IMR-90 (cell line): ENCODE data around the gene GRID1. TPM values are rescaled to one million over a fixed set of nuclear protein-coding genes. Genes with fewer than 3 reads are reported as not detected.

ENCODE experiments used
- ATAC-seq: fragments of 200-7000 bp; cut with Tn5 transposase; 2 replicates; pipeline ENCODE4 v1.9.1; 2020; ENCODE audit warnings: low read depth, mild to moderate bottlenecking, moderate library complexity
- BruUV-seq: library from RNA; stranded (reverse); fragments of 400-500 nt; replicated peaks from 2 replicates; lab custom pipeline; 2021; lab: Mats Ljungman, UMichigan
- CTCF ChIA-PET: fragments of 300-600 bp; formaldehyde crosslinking; extraction: SDS; loops from one replicate; lab custom pipeline; 2021; ENCODE audit warnings: antibody characterized with exemption; lab: Yijun Ruan, JAX
- POLR2A ChIA-PET: fragments of 300-600 bp; sonication (Branson Sonifier 250); formaldehyde crosslinking; loops from one replicate; lab custom pipeline; 2022; ENCODE audit warnings: antibody characterized with exemption; ENCODE audit not compliant: unreplicated experiment; lab: Charles Lee
- DNase-seq: peaks from one replicate; pipeline ENCODE4 v3.0.0; 2013
- H2AFZ ChIP-seq: replicated peaks from 2 replicates; pipeline ENCODE3; 2013; ENCODE audit warnings: low read length, mild to moderate bottlenecking; ENCODE audit not compliant: poor library complexity
- H2AK5ac ChIP-seq: 2 replicates; pipeline ENCODE4 v1.6.1; 2013; ENCODE audit warnings: low read depth, low read length, inconsistent platforms
- H2AK9ac ChIP-seq: replicated peaks from 2 replicates; pipeline ENCODE3; 2013; ENCODE audit warnings: mild to moderate bottlenecking, low read depth, low read length, moderate library complexity; ENCODE audit not compliant: poor library complexity
- H2BK120ac ChIP-seq: 2 replicates; pipeline ENCODE4 v1.6.1; 2013; ENCODE audit warnings: low read depth, low read length, inconsistent platforms
- H2BK15ac ChIP-seq: 3 replicates; pipeline ENCODE4 v1.6.1; 2013; ENCODE audit warnings: low read depth, low read length, inconsistent platforms
- H2BK20ac ChIP-seq: 2 replicates; pipeline ENCODE4 v1.6.1; 2013; ENCODE audit warnings: low read depth, mild to moderate bottlenecking, inconsistent platforms, low read length, moderate library complexity
- H2BK5ac ChIP-seq: 2 replicates; pipeline ENCODE4 v1.6.1; 2013; ENCODE audit warnings: mild to moderate bottlenecking, low read depth, low read length, inconsistent platforms; ENCODE audit not compliant: poor library complexity, severe bottlenecking
- H3K14ac ChIP-seq: replicated peaks from 2 replicates; pipeline ENCODE4 v1.6.1; 2013; ENCODE audit warnings: low read depth, low read length, inconsistent platforms
- H3K18ac ChIP-seq: 2 replicates; pipeline ENCODE4 v1.6.1; 2013; ENCODE audit warnings: low read depth, low read length, control low read depth
- H3K23ac ChIP-seq: 2 replicates; pipeline ENCODE4 v1.6.1; 2013; ENCODE audit warnings: low read depth, low read length, inconsistent platforms
- H3K27ac ChIP-seq: 2 replicates; pipeline ENCODE4 v1.5.1; 2013; ENCODE audit warnings: mild to moderate bottlenecking, control low read depth, low read length; ENCODE audit not compliant: insufficient read depth
- H3K27me3 ChIP-seq: 2 replicates; pipeline ENCODE4 v1.6.1; 2013; ENCODE audit warnings: low read length; ENCODE audit not compliant: control insufficient read depth, insufficient read depth
- H3K36me3 ChIP-seq: 2 replicates; pipeline ENCODE4 v1.6.1; 2013; ENCODE audit warnings: low read length, mixed read lengths; ENCODE audit not compliant: control insufficient read depth, insufficient read depth
- H3K4ac ChIP-seq: 2 replicates; pipeline ENCODE4 v1.6.1; 2013; ENCODE audit warnings: low read depth, low read length, inconsistent platforms
- H3K4me1 ChIP-seq: 2 replicates; pipeline ENCODE4 v1.6.1; 2013; ENCODE audit warnings: low read length, mixed read lengths; ENCODE audit not compliant: control insufficient read depth, insufficient read depth
- H3K4me2 ChIP-seq: 2 replicates; pipeline ENCODE4 v1.6.1; 2013; ENCODE audit warnings: low read depth, mild to moderate bottlenecking, control low read depth, low read length, moderate library complexity
- H3K4me3 ChIP-seq: 2 replicates; pipeline ENCODE4 v1.5.1; 2013; ENCODE audit warnings: low read depth, mild to moderate bottlenecking, control low read depth, low read length, moderate library complexity; ENCODE audit not compliant: insufficient read depth
- H3K56ac ChIP-seq: 2 replicates; pipeline ENCODE4 v1.6.1; 2013; ENCODE audit warnings: low read length, inconsistent platforms; ENCODE audit not compliant: insufficient read depth; ENCODE audit errors: extremely low read depth
- H3K79me1 ChIP-seq, 2 experiments: 2 replicates each; pipeline ENCODE4 v1.6.1; 2013; ENCODE audit warnings: low read length in 2 of 2, inconsistent platforms in 1 of 2, low read depth in 1 of 2
- H3K9ac ChIP-seq: 2 replicates; pipeline ENCODE4 v1.6.1; 2013; ENCODE audit warnings: low read depth, low read length, control low read depth
- H3K9me1 ChIP-seq: 2 replicates; pipeline ENCODE4 v1.6.1; 2013; ENCODE audit warnings: low read length, inconsistent platforms; ENCODE audit not compliant: insufficient read depth
- H3K9me3 ChIP-seq: 2 replicates; pipeline ENCODE4 v1.6.1; 2013; ENCODE audit warnings: low read length; ENCODE audit not compliant: control insufficient read depth, insufficient read depth
- H4K20me1 ChIP-seq: 2 replicates; pipeline ENCODE4 v1.6.1; 2013; ENCODE audit warnings: low read length, inconsistent platforms; ENCODE audit not compliant: insufficient read depth
- H4K5ac ChIP-seq: 2 replicates; pipeline ENCODE4 v1.6.1; 2013; ENCODE audit warnings: mild to moderate bottlenecking, low read depth, low read length, control low read depth
- H4K8ac ChIP-seq, 2 experiments: 2 replicates each; pipeline ENCODE4 v1.6.1; 2013; ENCODE audit warnings: low read depth in 2 of 2, low read length in 2 of 2, control low read depth in 1 of 2, inconsistent platforms in 1 of 2
- H4K91ac ChIP-seq: 2 replicates; pipeline ENCODE4 v1.6.1; 2013; ENCODE audit warnings: low read depth, low read length, inconsistent platforms; ENCODE audit not compliant: insufficient read depth
- BHLHE40 ChIP-seq: fragments of 150-350 bp; IDR thresholded peaks from 2 replicates; pipeline ENCODE4 v1.6.1; 2016; ENCODE audit warnings: mild to moderate bottlenecking, low read depth, low read length
- CEBPB ChIP-seq: IDR thresholded peaks from 2 replicates; pipeline ENCODE4 v1.6.1; 2012; ENCODE audit warnings: low read depth, low read length, improper control_type of control experiment
- CHD1 ChIP-seq: IDR thresholded peaks from 2 replicates; pipeline ENCODE4 v1.6.1; 2012; ENCODE audit warnings: low read depth, low read length, improper control_type of control experiment
- CTCF ChIP-seq: conservative IDR thresholded peaks from 2 replicates; pipeline ENCODE4 v1.5.1; 2012; ENCODE audit warnings: mild to moderate bottlenecking, low read depth, low read length, improper control_type of control experiment
- MAFK ChIP-seq: IDR thresholded peaks from 2 replicates; pipeline ENCODE4 v1.6.1; 2012; ENCODE audit warnings: low read depth, low read length, improper control_type of control experiment
- MXI1 ChIP-seq: IDR thresholded peaks from 2 replicates; pipeline ENCODE4 v1.6.1; 2012; ENCODE audit warnings: low read depth, mild to moderate bottlenecking, low read length, moderate library complexity, borderline replicate concordance
- NFE2L2 ChIP-seq: fragments of 150-350 bp; IDR thresholded peaks from 2 replicates; pipeline ENCODE4 v1.6.1; 2016; ENCODE audit warnings: low read depth, mild to moderate bottlenecking, low read length
- RAD21 ChIP-seq: IDR thresholded peaks from 2 replicates; pipeline ENCODE4 v1.6.1; 2012; ENCODE audit warnings: low read length, improper control_type of control experiment
- RCOR1 ChIP-seq: IDR thresholded peaks from 2 replicates; pipeline ENCODE4 v1.6.1; 2012; ENCODE audit warnings: mild to moderate bottlenecking, low read length, improper control_type of control experiment; ENCODE audit not compliant: insufficient replicate concordance
- RFX5 ChIP-seq: IDR thresholded peaks from 2 replicates; pipeline ENCODE4 v1.8.0; 2012; ENCODE audit warnings: low read depth, mild to moderate bottlenecking, low read length, moderate library complexity
- SMC3 ChIP-seq: fragments of 150-350 bp; IDR thresholded peaks from 2 replicates; pipeline ENCODE4 v1.6.1; 2016; ENCODE audit warnings: low read depth, mild to moderate bottlenecking, antibody characterized with exemption, low read length, moderate library complexity
- WGBS, 2 experiments: methylation state at CpG; one replicate each; pipeline versions ENCODE4 v1.1.5 to v1.1.7; 2013; ENCODE audit warnings: missing lambda C conversion rate in 2 of 2; ENCODE audit not compliant: insufficient read length in 1 of 2; ENCODE audit errors: extremely low coverage in 2 of 2; 5-methylcytosine and 5-hydroxymethylcytosine counted together
- dilution Hi-C: fragments of 300-500 bp; cut with HindIII; formaldehyde crosslinking; loops from one replicate; pipeline ENCODE4 v1.14.3; 2018; ENCODE audit warnings: low sequenced_read_pairs; ENCODE audit not compliant: unreplicated experiment
- in situ Hi-C: fragments of 300-500 bp; cut with MboI; formaldehyde crosslinking; loops from 3 replicates; pipeline ENCODE4 v1.14.3; 2019; ENCODE audit warnings: low sequenced_read_pairs, inconsistent platforms, mixed read lengths
- intact Hi-C: fragments of 100-400 bp; cut with micrococcal nuclease; formaldehyde crosslinking; loops from 2 replicates; pipeline ENCODE4 v1.10.0; 2022
- polyA plus RNA-seq, 3 experiments: library from polyadenylated mRNA; depleted of rRNA; stranded (reverse); fragments of >200 nt; gene quantifications; 2 replicates each; pipeline ENCODE4 v1.2.3, GENCODE V29; 2012; ENCODE audit warnings: low replicate concordance in 1 of 3
- total RNA-seq: library from RNA; depleted of rRNA; stranded (reverse); fragments of >200 nt; gene quantifications from 2 replicates; pipeline ENCODE4 v1.2.3, GENCODE V29; 2012

The GRID1 gene
- total and polyA plus RNA-seq, 2 of the 4 experiments (the other 2 are of a cell fraction) = not detected

GRCh38 chr10:86266446-86267242, 100.0 kb downstream of the GRID1 start:
- Histone ChIP-seq H3K9me1 (no peaks in the 10 kb centered on the region), H3K79me1 (no peaks in the 10 kb centered on the region), H3K4me3 (no peak overlapping the region), H3K18ac (no peak overlapping the region), H2AK5ac (no peak overlapping the region), H3K4me1 (no peaks in the 10 kb centered on the region), H3K9ac (no peak overlapping the region), H2AK9ac (no peak overlapping the region), H3K14ac (no peak overlapping the region), H3K4ac (no peak overlapping the region), H3K56ac (no peak overlapping the region), H3K36me3 (no peaks in the 10 kb centered on the region), H2BK20ac (no peak overlapping the region), H4K20me1 (no peaks in the 10 kb centered on the region), H3K23ac (no peak overlapping the region), H3K9me3 (no peaks in the 10 kb centered on the region), H4K8ac (no peak overlapping the region), H3K4me2 (no peak overlapping the region), H2BK5ac (no peak overlapping the region), H2BK120ac (no peak overlapping the region), H4K91ac (no peak overlapping the region), H3K27me3 (no peaks in the 10 kb centered on the region; the same call in 1 of the 2 replicates), H3K27ac (no peak overlapping the region), H2AFZ (no peak overlapping the region), H4K5ac (no peak overlapping the region), H2BK15ac (no peak overlapping the region)
- in situ Hi-C loops (no loop called here), dilution Hi-C loops (no loop called here), intact Hi-C loops (no loop called here)
- 20% methylated on average over 2 of the region's 7 CpGs; no CpG with 5 or more reads in 1 of the 2 experiments for WGBS, 2 experiments
- POLR2A ChIA-PET = no interaction called here
- ATAC-seq = no peak
- BruUV-seq = no TSS peak
- TF ChIP-seq RAD21 (no peak), SMC3 (no peak), RFX5 (no peak), BHLHE40 (no peak), RCOR1 (no peak), CTCF (no peak), CHD1 (no peak), MXI1 (no peak), CEBPB (no peak), NFE2L2 (no peak), MAFK (no peak)
- CTCF ChIA-PET = no interaction called here
- DNase-seq = no peak
